Mucosa of rectum (tissue), 2 donors: ENCODE measurements around the gene LMLN.
"Not testable (repeated sequence)": the region's sequence is repeated elsewhere in the genome, so short reads cannot be mapped to it uniquely, and the experiment has no call there.

Experiments
- H3K27ac ChIP-seq, 2 donors: one replicate each; pipeline ENCODE4 v1.7.0; 2013; ENCODE audit warnings: inconsistent platforms in 2 of 2, low read depth in 2 of 2, low read length in 2 of 2
- H3K27me3 ChIP-seq, 2 donors: one replicate each; pipeline ENCODE4 v1.7.0; 2013; ENCODE audit warnings: low read length in 2 of 2; ENCODE audit not compliant: control insufficient read depth in 2 of 2, insufficient read depth in 2 of 2
- H3K36me3 ChIP-seq, 2 donors: one replicate each; pipeline ENCODE4 v1.7.0; 2013; ENCODE audit warnings: low read length in 2 of 2; ENCODE audit not compliant: control insufficient read depth in 2 of 2, insufficient read depth in 2 of 2
- H3K4me1 ChIP-seq, 2 donors: one replicate each; pipeline ENCODE4 v1.7.0; 2013; ENCODE audit warnings: low read length in 2 of 2, mild to moderate bottlenecking in 1 of 2; ENCODE audit not compliant: control insufficient read depth in 2 of 2, insufficient read depth in 2 of 2
- H3K4me3 ChIP-seq, 2 donors: one replicate each; pipeline ENCODE4 v1.7.0; 2013; ENCODE audit warnings: low read length in 2 of 2
- H3K9ac ChIP-seq, 2 donors: one replicate each; pipeline ENCODE4 v1.7.0; 2013; ENCODE audit warnings: low read length in 2 of 2, low read depth in 1 of 2, mild to moderate bottlenecking in 1 of 2
- H3K9me3 ChIP-seq, 2 donors: one replicate each; pipeline ENCODE4 v1.7.0; 2013; ENCODE audit warnings: low read length in 2 of 2; ENCODE audit not compliant: control insufficient read depth in 2 of 2
- donor health status: healthy.
- donor health status: Normal muscosa, but diverticular disease.

The LMLN gene

DNA sequence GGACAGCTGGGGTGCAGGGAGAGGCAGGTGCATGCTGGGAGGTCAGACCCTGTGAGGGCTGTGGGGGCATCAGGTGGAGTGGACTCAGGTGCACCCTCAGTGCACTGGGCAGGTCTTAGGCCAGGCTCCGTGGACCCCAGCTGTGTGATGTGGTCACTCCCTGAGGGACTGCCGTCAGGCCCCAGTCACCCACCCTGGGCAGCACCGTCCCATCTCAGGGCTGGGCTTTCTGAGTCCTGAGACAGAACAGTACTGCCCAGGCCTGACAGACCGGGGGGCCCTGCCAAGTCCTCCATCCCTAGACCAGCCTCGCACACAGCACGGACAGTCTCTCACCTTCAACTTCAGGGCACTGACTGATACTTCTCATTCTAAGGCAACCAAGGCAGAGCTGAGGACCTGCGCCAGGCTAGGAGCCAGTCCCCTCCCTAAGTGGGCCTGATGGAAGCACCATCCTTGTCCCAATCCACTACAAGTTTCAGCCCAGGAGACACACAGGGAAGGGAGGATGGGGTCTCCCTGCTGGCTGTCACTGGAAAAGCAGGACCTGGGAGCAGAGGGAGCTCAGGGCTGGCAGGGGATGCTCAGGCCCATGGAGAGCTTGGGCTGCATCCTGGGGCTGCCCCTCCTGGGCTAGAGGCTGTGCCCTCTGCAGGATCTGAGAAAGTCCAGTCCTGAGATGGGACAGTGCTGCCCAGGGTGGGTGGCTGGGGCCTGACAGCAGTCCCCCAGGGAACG lies 86.3 kb downstream of the LMLN start:
- no peaks in the 10 kb centered on the region for H3K27me3 ChIP-seq

DNA sequence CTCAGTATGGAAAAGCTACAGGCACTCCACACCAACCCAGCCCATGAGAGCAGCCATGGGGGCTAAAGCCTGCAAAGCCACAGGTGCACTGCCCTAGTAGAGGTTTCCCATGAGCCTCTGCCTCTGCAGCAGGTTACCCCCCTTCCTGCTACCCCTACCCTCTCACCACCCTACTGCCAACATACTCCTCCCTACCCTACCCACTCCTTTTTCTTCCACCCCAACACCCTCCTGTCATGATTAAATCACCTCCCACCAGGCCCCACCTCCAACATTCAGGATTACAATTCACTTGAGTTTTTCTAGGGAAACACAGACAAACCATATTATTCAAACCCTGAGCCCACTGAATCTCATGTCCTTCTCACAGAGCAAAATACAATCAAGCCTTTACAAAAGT lies 88.4 kb downstream of the LMLN start:
- H3K9me3 ChIP-seq, result no peaks in the 10 kb centered on the region

More for the DNA sequence above, 86.3 kb downstream of the LMLN start:
- Histone ChIP-seq H3K4me1 (no peaks in the 10 kb centered on the region), H3K4me3 (no peak overlapping the region), H3K27ac (no peak overlapping the region), H3K9ac (no peak overlapping the region), H3K9me3 (no peaks in the 10 kb centered on the region), H3K36me3 (no peaks in the 10 kb centered on the region)

DNA sequence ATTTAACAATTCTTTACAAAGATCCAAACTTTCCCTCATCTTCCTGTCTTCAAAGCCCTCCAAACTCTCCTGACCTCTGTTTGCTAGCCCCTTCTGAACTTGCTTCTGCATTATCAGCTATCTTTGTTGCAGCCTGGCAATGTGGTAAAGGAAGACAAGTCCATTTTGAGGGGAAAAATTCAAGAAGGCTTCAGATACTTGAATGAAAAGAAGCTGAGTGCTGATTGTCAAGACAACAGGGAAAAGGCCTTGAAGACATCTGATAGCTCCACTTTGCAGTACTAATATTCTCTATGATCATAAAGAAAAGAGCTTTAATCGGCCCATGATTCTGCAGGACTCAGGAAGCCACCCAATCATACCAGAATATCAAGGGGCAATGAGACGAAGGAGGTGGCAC lies 91.8 kb downstream of the LMLN start:
- Histone ChIP-seq H3K4me1 (no peaks in the 10 kb centered on the region), H3K27ac (no peak overlapping the region), H3K27me3 (no peaks in the 10 kb centered on the region), H3K9ac (no peak overlapping the region), H3K9me3 (no peaks in the 10 kb centered on the region), H3K36me3 (no peaks in the 10 kb centered on the region), H3K4me3 (no peak overlapping the region)

More for the DNA sequence above, 88.4 kb downstream of the LMLN start:
- H3K4me1 ChIP-seq, result no peaks in the 10 kb centered on the region
- H3K4me3 ChIP-seq, result no peak overlapping the region
- no peak overlapping the region for H3K9ac ChIP-seq
- H3K36me3 ChIP-seq, result no peaks in the 10 kb centered on the region
- no peaks in the 10 kb centered on the region for H3K27me3 ChIP-seq
- H3K27ac ChIP-seq, result no peak overlapping the region

DNA sequence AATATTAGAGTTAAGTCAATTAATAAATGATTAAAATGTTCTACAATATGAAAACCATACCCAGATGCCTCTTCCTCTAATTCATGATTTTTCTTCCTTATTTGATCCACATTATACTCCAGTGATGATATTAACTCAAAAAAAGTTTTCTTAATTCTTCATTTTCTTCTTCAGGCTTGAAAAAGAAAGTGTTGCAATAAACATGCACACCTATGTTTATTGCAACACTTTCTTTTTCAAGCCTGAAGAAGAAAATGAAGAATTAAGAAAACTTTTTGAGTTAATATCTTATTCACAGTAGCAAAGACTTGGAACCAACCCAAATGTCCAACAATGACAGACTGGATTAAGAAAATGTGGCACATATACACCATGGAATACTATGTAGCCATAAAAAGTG lies 93.4 kb downstream of the LMLN start:
- H3K36me3 ChIP-seq, H3K4me1 ChIP-seq, H3K9me3 ChIP-seq, H3K27ac ChIP-seq, H3K27me3 ChIP-seq, H3K4me3 ChIP-seq, H3K9ac ChIP-seq: not testable (repeated sequence)

DNA sequence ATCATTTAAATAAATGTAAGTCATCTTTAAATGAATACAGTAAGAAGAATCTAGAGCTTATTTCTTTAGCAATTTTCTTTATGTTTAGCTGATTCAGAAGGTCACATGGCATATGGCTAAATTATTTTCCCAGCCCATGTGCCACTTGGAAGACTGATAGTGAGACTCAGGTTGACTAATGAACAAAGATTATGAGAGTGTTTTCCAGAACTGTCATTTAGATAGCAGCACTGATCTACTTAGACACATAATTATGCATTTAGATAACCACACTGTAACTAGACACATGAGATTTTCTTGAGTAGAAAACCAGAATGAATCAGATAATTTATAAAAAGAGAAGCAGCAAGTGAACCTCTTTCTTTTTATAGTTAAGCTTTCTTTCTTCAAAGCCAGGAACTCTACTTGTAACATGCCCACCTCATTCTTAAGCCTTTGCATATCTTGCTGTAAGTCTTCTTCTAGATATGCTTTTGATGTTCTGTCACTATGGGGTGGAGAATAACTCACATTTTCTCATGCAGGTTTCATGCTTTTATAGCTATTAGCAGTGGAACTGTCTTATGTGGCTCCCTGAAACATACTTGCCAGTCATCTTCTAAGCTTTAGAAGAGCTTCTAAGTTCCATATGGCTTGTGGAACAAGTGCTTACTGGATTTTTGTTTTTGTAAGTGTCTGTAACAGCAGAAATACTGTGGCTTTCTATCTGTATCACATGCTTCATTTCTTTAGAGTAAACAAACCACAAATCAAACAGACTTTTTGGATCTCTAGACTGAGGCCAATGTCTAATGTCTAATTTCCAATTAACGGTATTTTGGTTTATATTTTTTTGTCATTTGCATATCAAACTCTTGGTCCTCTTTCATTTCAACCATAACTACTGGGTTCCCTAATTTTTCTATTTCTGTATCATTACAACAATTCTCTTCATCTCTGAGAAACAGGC lies 101.4 kb downstream of the LMLN start:
- Histone ChIP-seq H3K36me3 (no peaks in the 10 kb centered on the region), H3K9me3 (no peaks in the 10 kb centered on the region), H3K9ac (no peak overlapping the region), H3K4me1 (no peaks in the 10 kb centered on the region), H3K27ac (no peak overlapping the region), H3K27me3 (peaks cover 12 to 13% of the 10 kb centered on the region in 2 donors), H3K4me3 (no peak overlapping the region)

DNA sequence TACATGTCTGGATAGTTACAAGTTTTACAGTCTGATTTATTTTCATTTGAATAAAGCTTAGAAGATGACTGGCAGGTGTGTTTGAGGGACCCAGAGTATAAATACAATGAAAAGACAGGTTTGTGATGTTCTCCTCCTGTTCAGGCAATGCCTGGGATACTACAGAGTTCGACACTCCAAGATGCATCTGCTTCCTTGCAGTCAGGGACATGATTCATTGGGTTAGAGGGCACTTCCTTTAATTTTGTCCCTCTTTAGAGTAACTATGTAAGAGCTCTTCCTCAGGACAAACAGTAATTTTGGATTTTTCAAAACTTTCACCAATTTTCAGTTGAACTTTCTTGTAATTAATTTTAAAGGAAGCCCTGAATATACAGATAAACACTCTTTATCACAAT lies 102.0 kb downstream of the LMLN start:
- Histone ChIP-seq H3K9me3 (no peaks in the 10 kb centered on the region), H3K9ac (no peak overlapping the region), H3K27ac (no peak overlapping the region), H3K27me3 (peaks cover 12 to 13% of the 10 kb centered on the region in 2 donors), H3K4me1 (no peaks in the 10 kb centered on the region), H3K36me3 (no peaks in the 10 kb centered on the region), H3K4me3 (no peak overlapping the region)

DNA sequence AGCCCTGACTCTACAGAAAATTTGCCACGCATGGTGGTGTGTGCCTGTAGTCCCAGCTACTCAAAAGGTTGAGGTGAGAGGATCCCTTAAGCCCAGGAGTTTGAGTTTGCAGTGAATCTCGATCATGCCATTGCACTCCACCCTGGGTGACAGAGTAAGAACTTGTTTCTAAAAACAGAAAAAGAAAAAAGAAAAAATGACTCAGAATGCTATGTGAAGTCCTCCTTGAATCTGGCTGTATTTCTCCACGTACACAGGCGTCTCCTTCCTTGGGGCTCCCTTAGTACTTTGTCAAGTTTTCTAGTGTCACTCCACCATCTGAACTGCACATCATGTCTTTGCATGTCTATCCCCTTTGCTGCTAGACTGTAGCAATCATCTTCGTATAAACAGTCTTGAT lies 104.4 kb downstream of the LMLN start:
- no peak overlapping the region for H3K27ac ChIP-seq
- peaks cover 10 to 11% of the 10 kb centered on the region in 2 donors for H3K27me3 ChIP-seq
- H3K4me3 ChIP-seq, result no peak overlapping the region
- no peaks in the 10 kb centered on the region for H3K36me3 ChIP-seq
- H3K9ac ChIP-seq, result no peak overlapping the region
- no peaks in the 10 kb centered on the region for H3K9me3 ChIP-seq
- H3K4me1 ChIP-seq, result no peaks in the 10 kb centered on the region

DNA sequence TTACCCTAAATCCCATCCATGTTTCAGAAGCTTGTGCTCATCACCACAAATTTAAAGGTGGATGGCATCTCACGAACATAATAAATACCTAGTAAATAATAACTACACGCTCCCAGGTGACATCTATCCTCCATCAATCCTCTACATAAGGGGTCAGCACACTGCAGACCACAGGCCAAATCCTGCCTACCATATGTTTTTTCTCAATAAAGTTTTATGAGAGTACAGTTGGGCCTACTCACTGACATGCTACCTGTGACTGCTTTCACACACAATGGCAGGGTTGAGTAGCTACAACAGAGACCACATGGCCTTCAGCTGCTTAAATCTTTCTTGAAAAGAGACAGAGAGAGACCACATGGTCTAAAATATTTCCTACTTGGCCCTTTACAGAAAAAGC lies 105.9 kb downstream of the LMLN start:
- no peaks in the 10 kb centered on the region for H3K4me1 ChIP-seq
- no peaks in the 10 kb centered on the region for H3K36me3 ChIP-seq
- H3K4me3 ChIP-seq, result no peak overlapping the region
- peaks cover 2 to 8% of the 10 kb centered on the region in 2 donors for H3K27me3 ChIP-seq
- no peaks in the 10 kb centered on the region for H3K9me3 ChIP-seq
- no peak overlapping the region for H3K9ac ChIP-seq
- H3K27ac ChIP-seq, result no peak overlapping the region

DNA sequence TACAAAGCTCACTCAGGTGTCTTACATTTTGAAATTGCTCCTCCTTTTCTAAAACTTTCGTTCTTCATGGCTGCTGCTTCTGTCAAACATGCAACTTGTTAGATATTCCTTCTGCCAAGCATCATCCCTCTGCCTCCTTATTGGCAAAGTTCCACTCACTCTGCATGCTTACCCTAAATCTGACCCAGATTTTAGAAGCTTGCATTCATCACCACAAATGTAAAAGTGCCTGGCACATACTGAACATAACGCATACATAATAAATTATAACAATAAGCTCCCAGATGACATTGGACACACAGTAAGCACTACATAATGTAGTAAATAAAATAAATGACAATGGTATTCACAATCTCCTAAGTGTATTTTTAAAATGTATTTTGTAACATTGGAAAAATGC lies 107.4 kb downstream of the LMLN start:
- Histone ChIP-seq H3K27me3 (peaks cover 0 to 6% of the 10 kb centered on the region in 2 donors), H3K4me3 (no peak overlapping the region), H3K9ac (no peak overlapping the region), H3K9me3 (no peaks in the 10 kb centered on the region), H3K27ac (no peak overlapping the region), H3K36me3 (no peaks in the 10 kb centered on the region), H3K4me1 (no peaks in the 10 kb centered on the region)

DNA sequence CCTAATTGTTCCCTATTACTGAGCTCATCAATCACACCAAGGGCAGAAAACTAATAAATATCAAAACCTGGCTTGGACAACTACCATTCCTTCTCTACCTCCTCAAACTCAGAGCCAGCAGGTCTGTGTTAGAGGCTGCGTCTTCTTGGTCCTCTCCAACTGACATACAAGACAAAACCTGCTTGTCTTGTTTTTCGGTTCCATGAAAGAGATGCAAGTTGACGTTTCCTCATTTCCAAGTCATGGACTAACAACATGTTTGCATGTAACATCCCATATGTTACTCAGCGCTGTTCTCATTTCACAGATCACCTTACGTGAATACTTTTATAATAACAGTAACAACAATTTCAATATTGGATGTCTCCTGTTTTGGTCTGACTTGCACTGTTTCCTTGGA lies 110.9 kb downstream of the LMLN start:
- H3K4me1 ChIP-seq, result no peaks in the 10 kb centered on the region
- H3K9me3 ChIP-seq, result no peaks in the 10 kb centered on the region
- no peaks in the 10 kb centered on the region for H3K36me3 ChIP-seq
- no peak overlapping the region for H3K9ac ChIP-seq
- H3K27ac ChIP-seq, result no peak overlapping the region
- peaks cover 2 to 14% of the 10 kb centered on the region in 2 donors for H3K27me3 ChIP-seq
- H3K4me3 ChIP-seq, result no peak overlapping the region
